ENCODE measurements around the gene A3GALT2.
A peak's percentile ranks its signal among the peaks of the same experiment; 100 is the strongest.
"Not testable (repeated sequence)": the region's sequence is repeated elsewhere in the genome, so short reads cannot be mapped to it uniquely, and the experiment has no call there.

A3GALT2 gene

DNA sequence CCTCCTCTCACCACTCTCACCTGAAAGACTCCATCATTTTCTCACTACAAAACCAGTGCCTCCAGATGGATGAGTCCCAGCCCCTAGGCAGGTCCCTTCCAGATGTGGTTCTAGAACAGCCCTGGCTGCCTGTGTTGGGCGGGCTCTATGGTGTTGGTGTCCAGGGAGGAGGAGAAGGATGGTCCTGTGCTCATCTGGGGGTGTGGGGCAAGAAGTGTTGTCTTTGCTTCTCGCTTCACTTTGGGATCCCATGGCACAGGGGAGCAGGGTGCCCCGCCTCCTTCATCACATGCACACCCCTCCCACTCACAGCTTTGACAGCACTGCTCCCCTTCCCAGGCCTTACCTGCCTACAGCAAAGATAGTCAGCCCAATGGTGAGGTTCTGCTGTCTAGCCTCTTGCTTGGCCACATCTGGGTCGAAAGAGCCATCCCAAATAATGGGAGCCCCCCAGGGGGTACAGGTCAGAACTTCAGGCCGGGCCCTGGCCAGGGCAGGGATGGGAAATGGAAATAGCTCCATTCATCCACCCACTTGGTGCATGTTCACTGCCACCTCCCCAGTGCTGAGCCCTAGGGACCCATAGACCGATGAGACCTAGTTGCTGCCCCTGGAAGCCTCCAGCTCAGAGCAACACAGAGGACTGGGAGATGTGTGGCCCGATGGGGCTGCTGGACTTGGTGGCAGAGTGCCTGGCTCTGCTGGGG, 9.0 kb downstream of the A3GALT2 start:
- no peak for DNase-seq (ENCODE audit: low spot score)

DNA sequence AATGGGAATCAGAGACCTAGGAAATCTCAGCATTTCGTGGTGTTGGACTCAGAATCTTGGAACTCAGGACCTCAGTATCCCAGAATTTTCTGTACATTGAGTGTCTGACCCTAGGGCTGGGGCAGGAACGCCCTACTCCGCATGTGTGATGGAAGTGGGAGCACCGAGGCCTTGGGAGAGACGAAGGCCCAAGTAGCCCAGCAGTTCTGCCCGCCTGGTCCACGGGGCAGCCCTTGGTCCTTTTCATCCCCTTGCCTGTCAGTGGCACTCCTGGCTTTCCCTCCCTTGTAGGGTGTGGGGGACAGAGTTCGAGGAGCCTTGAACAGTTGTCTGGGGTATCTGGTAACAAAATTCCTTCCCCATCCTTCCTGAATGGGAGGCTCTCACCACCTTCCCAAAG, 10.2 kb downstream of the A3GALT2 start:
- no peak for DNase-seq (ENCODE audit: low spot score)

DNA sequence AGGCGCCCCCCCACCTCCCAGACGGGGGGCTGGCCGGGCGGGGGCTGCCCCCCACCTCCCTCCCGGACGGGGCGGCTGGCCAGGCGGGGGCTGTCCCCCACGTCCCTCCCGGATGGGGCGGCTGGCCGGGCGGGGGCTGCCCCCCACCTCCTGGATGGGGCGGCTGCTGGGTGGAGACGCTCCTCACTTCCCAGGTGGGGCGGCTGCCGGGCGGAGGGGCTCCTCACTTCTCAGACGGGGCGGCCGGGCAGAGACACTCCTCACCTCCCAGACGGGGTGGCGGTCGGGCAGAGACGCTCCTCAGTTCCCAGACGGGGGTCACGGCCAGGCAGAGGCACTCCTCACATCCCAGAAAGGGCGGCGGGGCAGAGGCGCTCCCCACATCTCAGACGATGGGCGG, 11.5 kb downstream of the A3GALT2 start:
- DNase-seq (ENCODE audit: low spot score), result not testable (repeated sequence)

DNA sequence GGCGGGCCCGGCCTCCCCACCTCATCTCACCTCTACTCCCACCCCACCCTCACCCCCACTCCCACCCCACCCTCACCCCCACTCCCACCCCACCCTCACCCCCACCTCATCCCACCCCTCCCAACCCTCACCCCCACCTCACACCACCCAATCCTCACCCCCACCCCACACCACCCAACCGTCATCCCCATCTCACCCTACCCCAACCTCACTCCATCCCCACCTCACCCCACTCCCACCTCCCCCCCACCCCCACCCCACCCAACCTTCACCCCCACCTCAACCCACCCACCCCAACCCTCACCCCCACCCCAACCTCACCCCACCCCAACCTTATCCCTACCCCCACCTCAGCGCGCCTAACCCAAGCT, 13.4 kb downstream of the A3GALT2 start:
- no peak for DNase-seq (ENCODE audit: low spot score)

DNA sequence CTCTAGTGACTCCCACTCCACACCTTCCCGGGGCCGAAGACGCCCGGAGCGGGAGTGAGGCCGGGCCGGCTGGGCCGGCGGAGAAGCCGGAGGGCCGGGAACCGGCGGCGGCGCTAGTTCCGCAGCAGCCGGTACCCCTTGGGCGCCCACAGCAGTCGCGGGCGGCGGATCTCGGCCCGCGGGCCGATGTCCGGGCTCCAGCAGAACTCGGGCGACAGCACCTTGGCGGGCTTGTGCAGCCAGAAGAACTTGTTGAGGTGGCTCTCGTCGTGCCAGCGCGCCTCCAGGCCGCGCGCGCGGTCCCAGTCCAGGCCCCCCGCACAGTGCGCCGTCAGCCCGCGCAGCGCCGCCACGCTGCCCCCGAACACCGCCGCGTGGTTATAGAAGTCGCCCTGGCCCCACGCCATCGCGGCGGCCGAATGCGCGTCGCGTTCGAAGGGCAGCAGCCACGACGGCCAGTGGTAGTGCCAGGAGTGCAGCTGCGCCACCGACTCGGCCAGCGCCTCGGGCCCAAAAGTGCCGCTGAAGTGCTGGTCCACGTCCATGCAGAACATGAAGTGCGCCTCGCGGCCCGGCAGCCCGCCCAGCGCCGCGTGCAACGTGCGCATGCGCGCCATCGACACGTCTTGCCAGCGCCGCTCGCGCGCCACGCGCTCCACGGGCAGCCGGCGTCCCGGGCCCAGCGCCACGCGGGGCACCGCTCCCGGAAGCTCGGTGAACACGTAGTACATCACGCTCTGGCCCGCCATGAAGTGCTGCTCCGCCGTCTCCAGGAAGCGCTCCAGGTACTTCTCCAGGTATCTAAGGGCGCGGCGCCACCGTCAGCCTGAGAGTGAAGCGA, 14.0 kb downstream of the A3GALT2 start:
- peak; percentile 63 for DNase-seq (ENCODE audit: low spot score)

DNA sequence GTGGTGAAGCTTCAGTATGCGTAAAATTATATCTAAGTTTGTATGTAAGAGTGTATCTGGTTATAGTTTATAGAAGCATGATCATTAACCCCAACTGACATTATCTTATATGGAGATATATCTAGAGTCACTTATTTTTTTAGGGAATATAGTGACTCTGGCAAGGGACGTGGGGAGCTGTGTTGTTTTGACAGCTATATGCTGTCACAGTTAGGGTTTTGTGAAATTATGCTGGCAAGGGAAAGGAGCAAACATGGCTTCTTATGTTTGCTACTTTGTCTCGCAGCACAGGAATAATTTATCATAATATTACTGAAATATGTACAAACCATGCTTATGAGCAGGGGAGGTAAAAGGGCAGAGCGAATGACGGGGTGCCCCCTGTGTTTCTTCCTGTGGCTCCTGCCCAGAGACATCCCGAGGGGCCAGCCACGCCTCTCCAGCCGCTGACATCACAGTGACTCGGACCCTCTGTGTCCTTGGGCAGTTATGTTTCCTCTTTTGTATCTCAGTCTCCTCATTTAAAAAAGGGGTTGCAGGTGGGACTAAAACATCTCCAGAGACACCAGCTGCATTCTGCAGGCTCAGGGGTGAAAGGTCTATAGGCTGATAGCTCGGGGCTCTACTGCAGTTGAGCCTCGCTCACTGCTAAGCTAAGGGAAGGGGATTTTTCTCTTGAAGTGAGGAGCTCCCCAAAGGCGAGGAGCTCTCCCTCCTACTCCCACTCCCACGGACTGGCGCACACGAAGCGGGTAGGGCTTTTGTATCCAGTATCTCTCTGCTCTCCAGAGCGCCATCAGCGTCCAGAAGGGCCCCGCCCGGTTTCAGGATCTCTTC, 14.9 kb downstream of the A3GALT2 start:
- no peak for DNase-seq (ENCODE audit: low spot score)

DNA sequence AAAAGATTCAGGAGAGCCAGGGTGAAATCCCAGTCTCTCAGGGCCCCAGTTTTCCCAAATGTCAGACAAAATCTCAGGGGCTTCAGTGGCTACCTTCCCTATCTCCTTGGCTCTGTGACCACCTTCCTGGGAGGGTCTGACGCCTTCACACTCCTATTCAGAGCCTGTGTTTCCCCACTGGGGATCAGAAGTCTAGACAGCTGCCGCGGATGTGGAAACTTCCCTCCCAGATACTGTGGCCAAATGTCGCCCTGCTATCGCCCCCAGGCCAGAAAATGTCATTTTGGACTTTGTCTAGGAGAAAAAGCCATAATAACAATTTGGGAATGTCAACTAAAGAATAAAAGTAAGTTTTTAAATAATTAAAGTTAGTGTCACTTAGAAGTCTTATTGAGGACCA, 15.9 kb downstream of the A3GALT2 start:
- DNase-seq (ENCODE audit: low spot score), result no peak

DNA sequence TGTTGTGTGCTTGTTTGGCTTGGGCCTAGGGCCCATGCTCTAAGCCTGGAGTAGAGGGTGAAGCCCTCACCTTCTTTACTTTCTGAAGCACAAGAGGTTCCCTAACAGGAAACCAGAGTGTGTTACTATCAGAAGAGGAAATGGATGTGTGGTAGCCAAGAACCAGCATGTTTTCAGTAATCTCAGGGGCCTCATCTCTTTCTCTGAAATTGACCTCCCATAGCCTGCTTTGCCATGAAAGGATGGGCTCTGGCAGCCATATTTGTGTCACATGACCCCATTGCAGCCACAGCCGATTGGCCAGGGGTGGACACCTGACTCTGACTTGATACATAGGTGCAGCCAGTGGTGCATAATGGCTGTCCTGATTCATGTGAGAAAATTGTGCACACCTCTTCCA, 18.6 kb downstream of the A3GALT2 start:
- DNase-seq (ENCODE audit: low spot score), result no peak

DNA sequence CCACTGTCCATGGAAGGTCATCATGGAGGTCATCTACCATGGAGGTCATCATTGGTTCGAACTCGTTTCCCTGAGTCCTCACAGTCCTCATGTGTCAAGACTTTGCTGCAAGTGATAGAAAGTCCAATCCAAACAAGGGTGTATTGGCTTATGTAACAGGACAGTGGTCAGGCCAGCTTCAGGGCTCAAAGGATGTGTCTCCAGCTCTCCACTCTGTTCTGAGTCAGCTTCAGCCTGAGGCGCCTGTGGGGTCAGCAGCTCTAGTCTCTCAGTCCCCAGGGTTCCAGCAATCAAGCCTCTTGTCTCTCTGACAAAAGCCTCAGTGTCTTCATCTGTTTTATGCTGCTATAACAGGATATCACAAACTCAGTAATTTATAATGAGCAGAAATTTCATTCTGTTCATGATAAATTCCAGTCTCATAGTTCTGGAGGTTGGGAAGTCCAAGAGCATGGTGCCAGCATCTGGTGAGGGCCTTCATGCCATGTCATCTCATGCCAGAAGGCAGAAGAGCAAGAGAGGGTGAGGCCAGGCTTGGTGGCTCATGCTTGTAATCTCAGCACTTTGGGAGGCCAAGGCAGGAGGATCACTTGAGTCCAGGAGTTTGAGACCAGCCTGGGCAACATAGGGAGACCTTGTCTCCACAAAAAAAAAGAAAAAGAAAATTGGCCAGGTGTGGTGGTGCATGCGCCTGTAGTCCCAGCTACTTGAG, 19.5 kb downstream of the A3GALT2 start:
- no peak for DNase-seq (ENCODE audit: low spot score)

DNA sequence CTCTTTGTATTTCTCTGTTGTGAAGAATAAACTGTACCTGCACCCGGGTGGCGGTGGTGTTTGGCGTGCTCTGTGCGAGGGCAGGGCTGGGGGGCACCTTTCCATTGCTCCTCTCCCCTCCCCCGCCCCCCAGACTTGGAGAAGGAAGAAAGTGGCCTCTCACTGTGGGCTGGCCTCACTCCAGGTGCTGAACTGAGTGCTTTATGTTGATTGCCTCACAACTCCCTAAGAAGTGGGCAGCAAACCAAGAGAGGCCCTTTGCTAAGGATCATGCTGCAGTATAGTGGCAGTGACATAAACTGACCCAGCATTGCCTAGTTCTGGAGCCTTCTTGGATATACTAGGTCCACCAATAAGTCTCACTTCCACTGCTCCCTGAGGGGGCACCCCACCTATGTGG, 20.2 kb downstream of the A3GALT2 start:
- DNase-seq (ENCODE audit: low spot score), result no peak

DNA sequence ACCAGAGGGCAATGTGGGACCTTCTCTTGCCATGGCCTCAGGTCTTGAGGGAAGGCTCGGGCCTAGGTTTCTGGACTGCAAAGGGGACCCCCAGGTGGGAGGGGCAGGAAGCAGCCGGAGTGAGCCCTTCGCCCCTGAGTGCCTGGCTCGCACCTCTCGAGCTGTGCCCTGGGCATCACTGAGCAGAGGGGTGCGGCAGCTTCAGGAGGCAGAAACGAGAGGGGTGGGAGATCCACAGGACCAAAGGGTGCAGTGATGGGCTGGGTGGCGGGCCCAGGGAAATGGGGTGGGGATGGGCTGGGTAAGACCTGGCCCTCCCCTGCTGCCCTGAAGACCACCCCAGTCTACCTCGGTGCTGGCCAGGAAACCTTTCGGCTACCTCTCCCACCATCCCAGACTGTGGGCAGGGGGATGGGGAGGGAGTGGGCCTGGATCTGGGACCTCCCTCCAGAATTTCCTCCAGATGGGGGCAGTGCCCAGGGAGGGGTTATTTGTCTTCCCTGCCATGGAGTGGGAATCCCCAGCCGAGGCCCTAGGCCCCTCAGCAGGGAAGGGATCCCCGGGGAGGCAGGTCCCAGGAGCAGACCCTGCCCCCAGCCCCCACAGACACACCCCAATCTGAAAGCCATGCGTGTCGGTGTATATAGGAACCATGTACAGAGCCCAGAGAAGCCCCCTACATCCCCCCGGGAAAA, 21.3 kb downstream of the A3GALT2 start:
- DNase-seq (ENCODE audit: low spot score), result no peak

DNA sequence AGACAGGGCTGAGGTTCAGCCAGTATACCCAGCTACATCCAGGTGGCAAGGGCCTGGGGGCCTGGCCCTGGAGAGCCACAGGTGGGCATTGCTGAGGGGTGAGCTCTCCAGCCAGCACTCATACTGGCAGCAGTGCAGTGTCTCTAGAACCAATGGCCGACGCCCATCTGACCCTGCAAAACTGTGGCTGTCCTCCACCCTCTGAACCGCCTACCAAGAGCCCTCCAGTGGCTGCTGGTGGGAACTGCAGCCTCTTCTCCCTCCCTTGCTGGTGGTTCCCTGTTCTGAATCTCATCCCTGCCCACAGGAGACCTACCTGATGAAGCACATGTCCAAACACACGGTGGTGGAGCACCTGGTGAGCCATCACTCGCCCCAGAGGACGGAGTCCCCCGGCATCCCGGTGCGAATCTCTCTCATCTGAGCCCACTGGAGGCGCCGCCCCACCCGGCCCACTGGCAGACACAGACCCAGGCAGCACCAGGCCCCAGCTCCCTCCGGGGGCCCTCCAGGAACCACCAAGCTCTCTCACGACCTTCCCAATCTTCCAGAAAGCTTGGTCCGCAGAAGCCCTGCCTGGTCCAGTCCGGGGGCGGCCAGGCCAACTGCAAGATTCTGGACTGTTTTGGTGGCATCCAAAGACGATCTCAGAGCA, 22.1 kb downstream of the A3GALT2 start:
- peak; percentile 87 for DNase-seq (ENCODE audit: low spot score)

DNA sequence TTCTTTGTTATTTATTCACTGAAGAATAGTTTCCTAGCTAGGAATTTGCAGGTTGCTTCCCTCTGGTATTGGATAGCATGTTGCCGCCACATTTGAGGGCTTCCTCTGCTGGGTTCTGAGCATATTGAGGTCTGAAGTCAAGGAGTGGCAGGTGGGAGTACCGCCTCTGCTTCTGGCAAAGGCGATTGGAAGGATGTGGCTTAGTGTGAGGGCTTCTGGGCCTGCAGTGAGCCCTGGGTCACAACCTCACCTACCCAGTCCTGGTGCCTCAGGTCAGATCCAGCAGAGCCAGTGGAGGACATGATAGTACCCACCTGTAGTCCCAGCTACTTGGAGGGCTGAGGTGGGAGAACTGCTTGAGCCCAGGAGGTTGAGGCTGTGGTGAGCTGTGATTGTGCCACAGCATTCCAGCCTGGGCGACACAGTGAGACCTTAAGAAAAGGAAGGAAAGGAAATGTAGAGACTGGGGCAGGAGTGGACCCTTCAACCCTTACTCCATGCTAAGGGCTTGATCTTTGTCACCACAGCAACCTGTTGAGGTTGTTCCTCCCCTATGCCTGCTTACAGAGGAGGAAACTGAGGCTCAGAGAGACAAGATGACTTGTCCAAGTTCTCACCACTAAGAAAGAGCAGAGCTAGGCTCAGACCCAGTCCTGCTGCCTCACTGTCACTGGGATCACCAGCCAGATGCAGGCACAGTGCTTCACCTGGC, 22.8 kb downstream of the A3GALT2 start:
- no peak for DNase-seq (ENCODE audit: low spot score)

DNA sequence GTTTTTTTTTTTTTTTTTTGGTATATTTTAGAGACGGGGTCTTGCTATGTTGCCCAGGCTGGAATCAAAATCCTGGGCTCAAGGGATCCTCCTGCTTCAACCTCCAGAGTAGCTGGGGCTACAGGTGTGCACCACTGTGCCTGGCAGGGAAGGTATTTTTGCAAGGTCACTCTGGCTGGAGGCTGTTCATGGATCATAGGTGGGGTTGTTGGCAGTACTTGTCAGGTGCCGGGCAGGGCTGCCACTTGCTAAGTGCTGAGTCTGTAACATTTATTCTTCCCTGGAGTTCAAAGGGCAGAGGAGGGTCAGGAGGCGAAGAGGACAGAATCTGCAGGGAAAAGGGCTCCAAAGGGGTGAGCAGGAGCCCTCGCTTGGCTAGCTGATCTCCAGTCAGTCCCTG, 24.1 kb downstream of the A3GALT2 start:
- DNase-seq (ENCODE audit: low spot score), result no peak

DNA sequence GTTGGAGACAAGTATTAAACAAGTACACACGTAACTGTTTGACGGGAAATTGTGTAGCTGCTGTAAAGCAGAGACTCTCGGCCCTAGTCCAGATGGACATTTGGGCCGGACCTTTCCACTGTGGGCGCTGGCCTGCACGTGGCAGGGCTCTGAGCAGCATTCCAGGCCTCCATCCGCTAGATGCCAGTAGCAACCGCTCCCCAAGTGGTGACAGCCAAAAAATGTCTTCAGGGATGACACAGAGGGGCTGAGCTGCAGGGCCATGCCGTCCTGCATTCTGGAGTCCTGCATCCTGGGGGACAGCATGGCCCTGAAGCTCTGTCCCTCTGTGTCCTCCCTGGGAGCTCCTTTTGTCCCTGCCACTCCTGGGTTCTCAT, 24.8 kb downstream of the A3GALT2 start:
- no peak for DNase-seq (ENCODE audit: low spot score)

DNA sequence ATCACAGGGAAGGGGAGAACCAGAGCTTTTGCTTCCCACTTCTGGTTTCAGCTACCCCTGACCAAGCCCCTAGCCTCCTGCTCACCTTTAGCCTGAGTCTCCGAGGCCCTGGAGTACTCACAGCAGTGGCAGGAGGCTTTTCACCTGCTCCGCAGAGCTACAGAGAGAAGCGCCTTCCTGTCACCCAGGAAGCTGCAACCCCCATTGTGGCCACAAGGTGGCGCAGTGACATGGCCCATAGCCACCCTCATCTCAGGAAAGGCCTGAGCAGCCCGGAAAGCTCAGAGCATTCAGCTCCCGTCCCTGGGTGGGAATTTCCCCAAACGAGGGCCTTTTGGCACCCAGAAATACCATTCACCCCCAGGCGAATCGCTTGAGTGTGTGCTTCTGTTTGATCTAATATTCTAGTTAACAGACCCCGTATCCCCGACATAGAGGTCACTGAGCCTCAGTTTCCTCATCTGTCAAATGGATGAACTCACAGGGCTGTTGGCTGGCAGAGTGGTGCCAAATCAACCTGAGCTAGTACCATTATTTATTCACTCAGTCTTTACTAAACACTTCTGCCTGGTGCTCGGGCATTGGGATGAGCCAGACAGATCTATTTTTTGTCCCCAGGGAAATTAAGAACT, 25.3 kb downstream of the A3GALT2 start:
- peak; percentile 91 for DNase-seq (ENCODE audit: low spot score)

DNA sequence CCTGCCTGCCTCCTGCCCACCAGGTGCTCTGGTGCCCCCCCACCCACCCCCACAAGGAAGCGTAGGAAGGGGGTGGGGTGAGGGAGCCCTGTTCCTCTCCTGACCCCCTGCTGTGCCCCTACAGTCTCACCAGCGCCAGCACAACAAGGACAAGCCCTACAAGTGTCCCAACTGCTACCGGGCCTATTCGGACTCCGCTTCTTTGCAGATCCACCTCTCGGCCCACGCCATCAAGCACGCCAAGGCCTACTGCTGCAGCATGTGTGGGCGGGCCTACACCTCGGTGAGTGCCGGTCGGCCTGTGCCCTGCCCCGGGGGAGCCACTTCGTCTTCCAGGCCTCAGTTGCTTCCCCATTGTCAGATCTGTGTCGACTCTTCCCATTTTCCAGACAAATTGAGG, 25.9 kb downstream of the A3GALT2 start:
- no peak for DNase-seq (ENCODE audit: low spot score)

DNA sequence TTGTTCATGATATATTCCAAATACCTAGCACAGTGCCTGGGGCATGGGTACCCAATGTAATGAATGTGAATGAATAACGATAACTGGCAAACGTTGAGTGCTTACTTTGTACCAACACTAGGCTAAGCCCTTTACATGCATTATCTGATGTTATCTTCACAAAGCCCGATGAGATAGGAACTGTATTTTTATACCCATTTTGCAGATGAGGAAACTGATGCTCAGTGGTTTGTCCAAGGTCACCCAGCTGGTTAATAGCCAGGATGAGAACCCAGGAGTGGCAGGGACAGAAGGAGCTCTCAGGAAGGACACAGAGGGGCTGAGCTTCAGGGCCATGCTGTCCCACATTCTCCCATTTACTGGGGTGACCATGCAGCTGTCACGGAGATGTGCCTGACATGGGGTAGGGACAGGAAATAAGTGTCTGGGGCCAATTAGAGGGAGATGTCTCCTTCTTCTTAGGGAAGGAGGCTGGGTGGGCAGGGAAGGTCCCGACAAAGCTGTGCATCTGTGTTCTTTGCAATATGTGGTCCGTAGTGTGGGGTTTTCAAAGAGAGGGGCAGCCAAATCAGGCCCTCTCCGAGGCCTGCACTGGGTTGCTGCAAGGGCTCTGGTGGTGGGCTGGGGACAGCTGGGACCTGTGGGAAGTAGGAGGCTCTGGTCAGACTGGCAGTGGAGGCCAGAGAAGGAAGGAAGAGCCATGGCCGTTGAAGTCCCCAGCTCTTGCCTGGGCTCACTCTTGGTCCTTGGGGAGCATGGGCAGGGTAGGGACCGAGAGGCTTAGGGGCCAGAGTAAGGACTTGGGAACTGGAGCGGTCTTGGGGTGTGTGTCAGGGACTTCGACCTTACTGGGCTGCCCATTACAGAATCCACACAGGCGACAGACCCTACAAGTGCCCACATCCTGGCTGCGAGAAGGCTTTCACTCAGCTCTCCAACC, 26.6 kb downstream of the A3GALT2 start:
- no peak for DNase-seq (ENCODE audit: low spot score)
